ENCODE data around the gene COX6A1.
A peak's percentile ranks its signal among the peaks of the same experiment; 100 is the strongest.
"Not testable (repeated sequence)": the region's sequence is repeated elsewhere in the genome, so short reads cannot be mapped to it uniquely, and the experiment has no call there.

The COX6A1 gene

GRCh38 chr12:120468325-120468820, 30.5 kb downstream of the COX6A1 start:
- DNase-seq = peak; percentile 31

GRCh38 chr12:120468821-120469449, 31.0 kb downstream of the COX6A1 start:
- DNase-seq = no peak

DNA sequence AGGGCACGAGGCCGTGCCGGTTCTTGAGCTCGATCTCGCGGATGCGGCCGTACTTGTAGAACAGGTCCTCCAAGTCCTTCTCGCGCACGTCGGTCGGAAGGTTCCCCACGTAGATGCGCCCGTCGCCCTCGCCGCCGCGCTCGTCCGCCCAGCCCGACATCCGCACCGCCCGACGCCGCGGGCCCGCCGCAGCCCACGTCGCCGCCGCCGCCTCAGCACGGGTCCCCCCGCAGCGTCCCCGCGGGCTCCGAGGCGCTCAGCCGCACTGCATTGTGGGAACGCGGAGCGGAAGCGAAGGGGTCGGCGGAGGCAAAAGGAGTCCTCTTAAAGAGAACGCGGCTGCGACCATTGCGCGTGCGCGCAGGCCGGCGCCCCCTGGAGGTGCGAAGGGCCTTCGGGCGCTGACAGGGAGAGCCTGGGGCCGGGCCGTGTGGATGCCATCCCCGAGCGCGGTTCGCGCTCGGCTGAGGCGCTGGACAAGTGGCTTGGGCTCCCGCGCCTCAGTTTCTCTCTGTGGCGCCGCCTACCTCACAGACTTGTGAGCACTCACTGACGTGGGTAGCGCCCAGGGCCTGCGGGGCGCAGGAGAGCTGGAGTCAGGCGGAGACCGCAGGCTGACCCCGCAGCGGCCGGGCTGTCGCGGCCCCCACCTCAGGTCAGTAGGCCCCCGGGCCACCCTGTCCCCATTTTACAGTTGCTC, 31.7 kb downstream of the COX6A1 start, which contains the start of gene SRSF9:
Gene SRSF9 (minus strand): TSS at position 299 of the 700 bp plus-strand sequence. CDS start 139 bp downstream, at position 160.
- peak; percentile 96 for DNase-seq

DNA sequence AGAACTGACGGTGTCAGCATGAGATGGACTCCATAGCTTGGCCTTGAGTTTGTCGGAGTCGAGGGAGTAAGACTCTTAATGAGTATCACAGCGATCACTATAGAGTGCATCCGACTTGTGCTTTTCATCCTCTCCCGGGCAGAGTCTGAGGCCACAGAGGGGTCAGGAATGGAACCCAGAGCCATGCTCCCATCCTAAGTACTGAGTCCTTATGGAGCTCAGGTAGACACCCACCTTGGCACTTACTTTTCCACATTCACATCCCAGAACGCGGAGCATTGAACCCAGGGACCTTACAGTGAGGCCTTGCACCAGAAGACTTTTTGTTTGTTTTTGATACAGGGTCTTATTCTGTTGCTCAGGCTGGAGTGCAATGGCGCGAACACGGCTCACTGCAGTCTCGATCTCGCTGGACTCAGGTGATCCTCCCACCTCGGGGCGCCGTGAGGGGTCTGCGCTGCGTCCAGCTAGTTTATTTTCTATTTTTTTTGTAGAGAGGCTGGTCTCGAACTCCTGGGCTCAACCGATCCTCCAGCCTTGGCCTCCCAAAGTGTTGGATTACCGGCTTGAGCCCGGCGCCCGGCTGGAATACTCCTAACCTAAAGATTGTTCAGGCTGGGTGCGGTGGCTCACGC, 32.4 kb downstream of the COX6A1 start:
- peak; percentile 24 for DNase-seq

DNA sequence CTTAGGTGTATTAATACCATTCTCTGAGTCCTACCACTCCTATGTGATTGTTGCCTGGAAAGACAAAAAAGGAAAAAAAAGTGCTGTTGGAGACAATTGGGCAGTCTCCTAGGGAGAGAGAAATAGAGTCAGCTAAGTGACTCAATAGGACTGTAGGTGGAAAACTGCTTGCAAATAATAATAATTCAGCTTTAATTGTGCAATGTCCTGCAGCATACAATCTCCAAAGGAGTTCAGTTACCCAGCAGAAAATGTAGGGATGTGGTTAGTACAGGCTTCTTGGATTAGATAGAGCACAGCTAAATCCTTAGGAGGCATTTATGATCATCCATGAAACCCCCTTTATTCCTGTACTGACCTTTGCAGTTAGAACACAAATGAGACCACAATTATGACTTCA, 34.6 kb downstream of the COX6A1 start:
- no peak for DNase-seq

DNA sequence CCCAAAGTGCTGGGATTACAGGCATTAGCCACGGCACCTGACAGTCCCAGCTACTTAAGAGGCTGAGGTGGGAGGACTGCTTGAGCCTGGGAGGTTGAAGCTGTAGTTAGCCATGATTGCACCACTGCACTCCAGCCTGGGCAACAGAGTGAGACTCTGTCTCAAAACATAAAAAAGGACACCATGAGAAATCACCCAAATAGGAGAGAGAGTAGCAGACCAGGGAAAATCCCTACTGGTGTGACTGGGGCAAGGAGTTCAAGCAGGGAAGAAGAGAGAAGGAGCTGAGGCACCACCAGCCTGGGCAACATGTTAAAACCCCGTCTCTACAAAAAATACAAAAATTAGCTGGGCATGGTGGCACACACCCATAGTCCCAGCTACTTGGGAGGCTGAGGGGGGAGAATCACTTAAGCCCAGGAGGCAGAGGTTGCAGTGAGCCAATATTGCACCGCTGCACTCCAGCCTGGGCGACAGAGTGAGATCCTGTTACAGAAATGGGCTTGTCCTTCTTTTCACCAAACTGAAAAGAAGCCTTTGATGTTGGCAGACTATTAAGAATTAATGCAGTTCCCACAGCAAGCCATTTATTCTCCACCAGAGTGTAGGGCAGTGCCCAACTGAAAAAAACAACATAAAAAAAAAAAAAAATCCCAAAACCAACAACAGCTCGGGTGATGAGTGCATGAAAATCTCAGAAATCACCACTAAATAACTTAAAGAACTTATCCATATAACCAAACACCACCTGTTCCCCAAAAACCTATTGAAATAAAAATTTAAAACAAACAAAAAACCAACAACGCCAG, 36.1 kb downstream of the COX6A1 start:
- DNase-seq = no peak

GRCh38 chr12:120474616-120474960, 36.7 kb downstream of the COX6A1 start:
- DNase-seq = peak; percentile 92

DNA sequence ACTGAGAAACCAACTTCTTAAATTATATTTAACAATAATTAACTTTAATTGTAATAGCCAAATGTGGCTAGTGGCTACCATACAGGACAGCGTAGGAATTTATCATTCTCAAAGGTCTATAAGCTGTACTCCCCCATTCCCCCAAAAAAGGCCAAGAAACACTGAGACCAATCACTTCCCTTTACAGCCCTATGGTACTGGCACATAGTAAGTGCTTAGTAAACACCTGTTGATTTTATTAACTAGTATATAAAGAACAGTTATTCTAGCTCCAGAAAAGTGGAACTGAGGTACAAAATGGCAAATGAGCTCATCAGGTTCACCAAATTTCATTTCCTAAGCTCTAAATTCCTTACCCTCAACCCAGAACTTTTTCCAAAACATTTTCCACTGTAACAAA, 37.7 kb downstream of the COX6A1 start:
- DNase-seq = no peak

DNA sequence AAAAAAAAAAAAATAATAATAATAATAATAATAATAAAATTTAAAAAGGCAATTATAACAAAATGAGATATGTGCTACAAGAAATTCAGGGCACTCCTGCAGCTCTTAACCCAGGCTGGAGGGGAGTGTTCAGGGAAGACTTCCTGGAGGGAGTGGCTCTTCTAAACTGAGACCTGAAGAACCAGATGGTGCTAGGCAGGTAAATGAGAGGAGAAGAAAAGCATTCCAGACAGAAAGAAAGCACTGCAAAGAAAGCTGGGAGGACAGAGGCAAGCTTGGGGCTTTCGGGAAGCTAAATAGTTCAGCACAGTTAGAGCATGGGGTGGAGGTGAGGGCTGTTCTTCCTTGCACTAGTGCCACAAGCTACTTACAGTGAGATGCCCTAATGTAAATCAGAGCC, 41.5 kb downstream of the COX6A1 start:
- no peak for DNase-seq

DNA sequence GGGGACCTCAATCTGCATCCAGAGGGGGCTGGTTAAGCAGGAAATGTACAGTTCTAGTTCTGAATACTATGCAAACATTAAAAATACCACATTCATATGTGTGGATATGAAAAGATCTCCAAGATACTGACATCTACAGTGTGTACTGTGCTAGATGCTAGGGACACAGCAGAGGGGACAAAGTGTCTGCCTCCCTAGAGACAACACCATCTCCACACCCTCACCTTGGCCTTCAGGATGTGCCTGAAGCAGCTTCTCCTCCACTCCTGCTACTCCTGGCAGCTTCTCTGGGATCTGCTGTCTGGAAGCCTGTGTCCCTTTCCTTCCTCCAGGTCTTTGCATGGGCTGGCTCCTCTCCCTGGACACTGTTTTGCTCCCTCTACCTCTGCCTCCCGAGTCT, 42.3 kb downstream of the COX6A1 start:
- no peak for DNase-seq

- DNase-seq = no peak
Observed at GRCh38 chr12:120481022-120481767, 43.3 kb downstream of the COX6A1 start.

GRCh38 chr12:120483621-120484020, 45.7 kb downstream of the COX6A1 start:
- DNase-seq = no peak

GRCh38 chr12:120485961-120486881, 48.3 kb downstream of the COX6A1 start:
- no peak for DNase-seq

GRCh38 chr12:120487552-120487951, 49.6 kb downstream of the COX6A1 start:
- not testable (repeated sequence) for DNase-seq

- no peak for DNase-seq
Observed at GRCh38 chr12:120488057-120488640, 50.2 kb downstream of the COX6A1 start.

GRCh38 chr12:120489018-120489417, 51.1 kb downstream of the COX6A1 start:
- DNase-seq = peak; percentile 11

GRCh38 chr12:120490325-120490724, 52.4 kb downstream of the COX6A1 start:
- DNase-seq = no peak

Data from fibroblast of skin of back (primary cell).